IPS DF 6.9 (cell line): Measurements from ENCODE around the gene XIST.

Experiments used
- DNase-seq: peaks from one replicate; pipeline ENCODE4 v3.0.0-alpha.2; 2013; ENCODE audit warnings: low read depth, low spot score
- H3K27ac ChIP-seq: one replicate; pipeline ENCODE4 v1.5.1; 2013; ENCODE audit warnings: low read length, control low read depth
- H3K27me3 ChIP-seq: 2 replicates; pipeline ENCODE4 v1.6.1; 2013; ENCODE audit warnings: mild to moderate bottlenecking, low read length; ENCODE audit not compliant: control insufficient read depth, insufficient read depth
- H3K36me3 ChIP-seq: 2 replicates; pipeline ENCODE4 v1.6.1; 2013; ENCODE audit warnings: low read length; ENCODE audit not compliant: control insufficient read depth, insufficient read depth
- H3K4me1 ChIP-seq: 2 replicates; pipeline ENCODE4 v1.6.1; 2013; ENCODE audit warnings: low read length; ENCODE audit not compliant: control insufficient read depth, insufficient read depth
- H3K4me3 ChIP-seq: 2 replicates; pipeline ENCODE4 v1.5.1; 2013; ENCODE audit warnings: mild to moderate bottlenecking, low read length
- H3K9me3 ChIP-seq: 2 replicates; pipeline ENCODE4 v1.6.1; 2013; ENCODE audit warnings: low read length, inconsistent platforms; ENCODE audit not compliant: control insufficient read depth, insufficient read depth
- WGBS: extraction: QIAGEN DNeasy Blood & Tissue Kit; methylation state at CpG from one replicate; pipeline ENCODE4 v1.1.7; 2013; ENCODE audit warnings: mixed read lengths, missing lambda C conversion rate; ENCODE audit not compliant: insufficient read length, insufficient coverage; 5-methylcytosine and 5-hydroxymethylcytosine counted together

Gene XIST

GRCh38 chrX:73840120-73840924 lies 12.2 kb downstream of the XIST start:
- H3K36me3 ChIP-seq = no peaks in the 10 kb centered on the region
- H3K27me3 ChIP-seq = no peaks in the 10 kb centered on the region
- no peak overlapping the region for H3K4me3 ChIP-seq
- H3K27ac ChIP-seq = no peak overlapping the region
- no peaks in the 10 kb centered on the region for H3K4me1 ChIP-seq
- no CpG with 5 or more reads among the region's 6 CpGs for WGBS
- DNase-seq = no peak
- no peaks in the 10 kb centered on the region for H3K9me3 ChIP-seq

- Histone ChIP-seq H3K36me3 (no peaks in the 10 kb centered on the region), H3K4me3 (no peak overlapping the region), H3K27me3 (no peaks in the 10 kb centered on the region), H3K4me1 (no peaks in the 10 kb centered on the region), H3K9me3 (no peaks in the 10 kb centered on the region), H3K27ac (no peak overlapping the region)
- no peak for DNase-seq
- no CpG with 5 or more reads among the region's 1 CpG for WGBS
Observed at GRCh38 chrX:73839152-73839551, 13.4 kb downstream of the XIST start.

GRCh38 chrX:73838123-73838522 lies 14.4 kb downstream of the XIST start:
- Histone ChIP-seq H3K4me1 (no peaks in the 10 kb centered on the region), H3K9me3 (no peaks in the 10 kb centered on the region), H3K4me3 (no peak overlapping the region), H3K36me3 (no peaks in the 10 kb centered on the region), H3K27ac (no peak overlapping the region), H3K27me3 (no peaks in the 10 kb centered on the region)
- no peak for DNase-seq
- WGBS = no CpG with 5 or more reads among the region's 3 CpGs

- Histone ChIP-seq H3K27ac (no peak overlapping the region), H3K4me1 (no peaks in the 10 kb centered on the region), H3K4me3 (no peak overlapping the region), H3K9me3 (no peaks in the 10 kb centered on the region), H3K27me3 (no peaks in the 10 kb centered on the region), H3K36me3 (no peaks in the 10 kb centered on the region)
- WGBS = no CpG with 5 or more reads among the region's 1 CpG
- no peak for DNase-seq
Observed at GRCh38 chrX:73836956-73837477, 15.5 kb downstream of the XIST start.

GRCh38 chrX:73834219-73834618 lies 18.3 kb downstream of the XIST start:
- Histone ChIP-seq H3K4me3 (no peak overlapping the region), H3K27ac (no peak overlapping the region), H3K4me1 (no peaks in the 10 kb centered on the region), H3K36me3 (no peaks in the 10 kb centered on the region), H3K9me3 (no peaks in the 10 kb centered on the region), H3K27me3 (no peaks in the 10 kb centered on the region)
- WGBS = no CpG with 5 or more reads among the region's 3 CpGs
- no peak for DNase-seq

- Histone ChIP-seq H3K4me3 (no peak overlapping the region), H3K4me1 (no peaks in the 10 kb centered on the region), H3K9me3 (no peaks in the 10 kb centered on the region), H3K36me3 (no peaks in the 10 kb centered on the region), H3K27ac (no peak overlapping the region), H3K27me3 (no peaks in the 10 kb centered on the region)
- DNase-seq = no peak
- WGBS = no CpG with 5 or more reads among the region's 4 CpGs
Observed at GRCh38 chrX:73832319-73832718, 20.2 kb downstream of the XIST start.

GRCh38 chrX:73831500-73831899 lies 21.0 kb downstream of the XIST start:
- no peak for DNase-seq
- no peaks in the 10 kb centered on the region for H3K4me1 ChIP-seq
- WGBS = no CpG with 5 or more reads among the region's 2 CpGs
- H3K36me3 ChIP-seq = no peaks in the 10 kb centered on the region
- no peaks in the 10 kb centered on the region for H3K27me3 ChIP-seq
- H3K27ac ChIP-seq = no peak overlapping the region
- no peaks in the 10 kb centered on the region for H3K9me3 ChIP-seq
- no peak overlapping the region for H3K4me3 ChIP-seq

GRCh38 chrX:73830489-73831414 lies 21.8 kb downstream of the XIST start:
- no peak for DNase-seq
- Histone ChIP-seq H3K9me3 (no peaks in the 10 kb centered on the region), H3K4me1 (no peaks in the 10 kb centered on the region), H3K27ac (no peak overlapping the region), H3K36me3 (no peaks in the 10 kb centered on the region), H3K4me3 (no peak overlapping the region), H3K27me3 (no peaks in the 10 kb centered on the region)
- WGBS = no CpG with 5 or more reads among the region's 9 CpGs

- H3K27me3 ChIP-seq = no peaks in the 10 kb centered on the region
- H3K4me3 ChIP-seq = no peak overlapping the region
- no peaks in the 10 kb centered on the region for H3K36me3 ChIP-seq
- H3K4me1 ChIP-seq = no peaks in the 10 kb centered on the region
- no peak overlapping the region for H3K27ac ChIP-seq
- no peaks in the 10 kb centered on the region for H3K9me3 ChIP-seq
- no peak for DNase-seq
- WGBS = no CpG with 5 or more reads among the region's 5 CpGs
Observed at GRCh38 chrX:73829890-73830466, 22.5 kb downstream of the XIST start.

GRCh38 chrX:73828080-73828720 lies 24.3 kb downstream of the XIST start:
- Histone ChIP-seq H3K36me3 (no peaks in the 10 kb centered on the region), H3K4me1 (no peaks in the 10 kb centered on the region), H3K27ac (no peak overlapping the region), H3K27me3 (no peaks in the 10 kb centered on the region), H3K9me3 (no peaks in the 10 kb centered on the region), H3K4me3 (no peak overlapping the region)
- no peak for DNase-seq
- WGBS = no CpG with 5 or more reads among the region's 2 CpGs
